NCI-H82 treated with DMSO at 0.1 percent for 48 hours (cell line): Measurements from ENCODE around the gene CBLIF.
"Not testable (repeated sequence)": the region's sequence is repeated elsewhere in the genome, so short reads cannot be mapped to it uniquely, and the experiment has no call there.

ENCODE experiments used
- DNase-seq: peaks from one replicate; lab custom pipeline; 2025; ENCODE audit not compliant: unreplicated experiment; lab: John Stamatoyannopoulos, UW

CBLIF gene

GRCh38 chr11:59800390-59801025 is 44.8 kb downstream of the CBLIF start:
- DNase-seq = no peak

GRCh38 chr11:59794417-59794816 is 50.9 kb downstream of the CBLIF start:
- DNase-seq = no peak

- no peak for DNase-seq
These were observed 52.8 kb downstream of the CBLIF start for GRCh38 chr11:59792507-59792906.

GRCh38 chr11:59791639-59792038 is 53.7 kb downstream of the CBLIF start:
- no peak for DNase-seq

GRCh38 chr11:59787816-59788215 is 57.5 kb downstream of the CBLIF start:
- DNase-seq = no peak

GRCh38 chr11:59787255-59787588 is 58.1 kb downstream of the CBLIF start:
- DNase-seq = no peak

- no peak for DNase-seq
These were observed 59.5 kb downstream of the CBLIF start for GRCh38 chr11:59785818-59786217.

- not testable (repeated sequence) for DNase-seq
These were observed 60.9 kb downstream of the CBLIF start for GRCh38 chr11:59784441-59784840.

- no peak for DNase-seq
These were observed 61.6 kb downstream of the CBLIF start for GRCh38 chr11:59783632-59784090.

GRCh38 chr11:59782080-59782479 is 63.2 kb downstream of the CBLIF start:
- DNase-seq = no peak

- DNase-seq = no peak
These were observed 65.8 kb downstream of the CBLIF start for GRCh38 chr11:59779487-59779886.
